ENCODE measurements around the gene FRMD5.

DNA sequence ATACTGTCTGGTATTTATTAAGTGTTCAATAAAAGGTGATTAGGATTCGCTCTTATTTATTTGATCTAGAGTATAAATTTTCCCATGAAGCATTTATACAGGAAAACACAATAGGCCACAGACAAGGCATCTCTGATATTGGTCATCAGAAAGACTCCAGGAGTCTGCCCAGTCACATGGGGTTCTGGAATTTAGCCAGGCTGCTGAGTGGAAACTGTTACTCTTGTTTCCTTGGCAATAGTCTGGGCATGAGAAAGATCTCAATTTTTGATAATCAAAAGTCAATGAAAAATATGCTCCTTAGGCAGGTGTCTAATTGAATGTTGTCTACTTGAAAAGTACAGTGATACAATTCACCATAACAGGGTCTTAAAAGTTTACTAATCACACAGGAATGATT, 161.2 kb downstream of the FRMD5 start:
- TF ChIP-seq, protein P1, sequence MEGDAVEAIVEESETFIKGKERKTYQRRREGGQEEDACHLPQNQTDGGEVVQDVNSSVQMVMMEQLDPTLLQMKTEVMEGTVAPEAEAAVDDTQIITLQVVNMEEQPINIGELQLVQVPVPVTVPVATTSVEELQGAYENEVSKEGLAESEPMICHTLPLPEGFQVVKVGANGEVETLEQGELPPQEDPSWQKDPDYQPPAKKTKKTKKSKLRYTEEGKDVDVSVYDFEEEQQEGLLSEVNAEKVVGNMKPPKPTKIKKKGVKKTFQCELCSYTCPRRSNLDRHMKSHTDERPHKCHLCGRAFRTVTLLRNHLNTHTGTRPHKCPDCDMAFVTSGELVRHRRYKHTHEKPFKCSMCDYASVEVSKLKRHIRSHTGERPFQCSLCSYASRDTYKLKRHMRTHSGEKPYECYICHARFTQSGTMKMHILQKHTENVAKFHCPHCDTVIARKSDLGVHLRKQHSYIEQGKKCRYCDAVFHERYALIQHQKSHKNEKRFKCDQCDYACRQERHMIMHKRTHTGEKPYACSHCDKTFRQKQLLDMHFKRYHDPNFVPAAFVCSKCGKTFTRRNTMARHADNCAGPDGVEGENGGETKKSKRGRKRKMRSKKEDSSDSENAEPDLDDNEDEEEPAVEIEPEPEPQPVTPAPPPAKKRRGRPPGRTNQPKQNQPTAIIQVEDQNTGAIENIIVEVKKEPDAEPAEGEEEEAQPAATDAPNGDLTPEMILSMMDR (IDR thresholded peaks at IDR 0.05; ENCODE audit: low read depth, low read length, poor library complexity, severe bottlenecking): no peak
- TF ChIP-seq EZH2phosphoT487 (IDR thresholded peaks at IDR 0.05; ENCODE audit: borderline replicate concordance, low read length): no peak
